Left lung (tissue), 10 donors: ENCODE measurements around the gene PRKAR1A. TPM values are rescaled to one million over a fixed set of nuclear protein-coding genes. Genes with fewer than 3 reads are reported as not detected.

ENCODE experiments used
- ATAC-seq: fragments of 200-7000 bp; cut with Tn5 transposase; one replicate; pipeline ENCODE4 v1.9.1; 2020; ENCODE audit warnings: moderate library complexity
- DNase-seq, 4 donors: peaks; one replicate each; pipeline ENCODE4 v3.0.0-alpha.2; 2013 to 2020
- H3K27ac ChIP-seq, 2 donors: fragments of 200-600 bp; sonication (generic) in 1 of 2; one replicate each; pipeline versions ENCODE4 v1.5.0 to v1.8.0; 2020 to 2021
- H3K27me3 ChIP-seq, 2 donors: fragments of 200-600 bp; sonication (generic) in 1 of 2; one replicate each; pipeline versions ENCODE4 v1.5.0 to v1.8.0; 2020 to 2021
- H3K36me3 ChIP-seq, 2 donors: fragments of 200-600 bp; sonication (generic) in 1 of 2; one replicate each; pipeline versions ENCODE4 v1.5.0 to v1.8.0; 2020 to 2021
- H3K4me1 ChIP-seq, 2 donors: fragments of 200-600 bp; one replicate each; pipeline ENCODE4 v1.8.0; 2021
- H3K4me3 ChIP-seq, 2 donors: fragments of 200-600 bp; sonication (generic) in 1 of 2; one replicate each; pipeline versions ENCODE4 v1.5.0 to v1.8.0; 2020 to 2021; ENCODE audit warnings: mild to moderate bottlenecking in 1 of 2
- H3K9me3 ChIP-seq, 2 donors: fragments of 200-600 bp; sonication (generic) in 1 of 2; one replicate each; pipeline versions ENCODE4 v1.5.0 to v1.8.0; 2020 to 2021
- intact Hi-C, 2 donors: fragments of 100-400 bp; cut with DNase I; formaldehyde crosslinking; loops; one replicate each; pipeline versions ENCODE4 v1.11.2 to v1.14.2; 2022
- polyA plus RNA-seq, 6 donors: library from polyadenylated mRNA; unstranded; fragments of 120-200 nt; gene quantifications; one replicate each; pipeline ENCODE4 v1.2.1, GENCODE V29; 2013; ENCODE audit not compliant: insufficient read length in 6 of 6
- total RNA-seq, 2 donors: library from RNA; stranded (reverse); fragmentation: NEBNext Ultra II Directional; extraction: Animal tissue kit (Norgen Biotek cat#: 25700); gene quantifications; one replicate each; pipeline ENCODE4 v1.2.1, GENCODE V29; 2021
- TF ChIP-seq, protein P1 (sequence below), 2 donors: fragments of 200-600 bp; sonication (generic) in 1 of 2; IDR thresholded peaks; one replicate each; pipeline versions ENCODE4 v1.5.0 to v1.8.0; 2021; ENCODE audit warnings: antibody characterized with exemption in 2 of 2
- donor health status: DM: no; HTN: yes; CAD: no.
- donor health status: DM: no; HTN: no; CAD: no.

The PRKAR1A gene
- total and polyA plus RNA-seq, 8 donors = 307 to 376 (median 330) TPM

DNA sequence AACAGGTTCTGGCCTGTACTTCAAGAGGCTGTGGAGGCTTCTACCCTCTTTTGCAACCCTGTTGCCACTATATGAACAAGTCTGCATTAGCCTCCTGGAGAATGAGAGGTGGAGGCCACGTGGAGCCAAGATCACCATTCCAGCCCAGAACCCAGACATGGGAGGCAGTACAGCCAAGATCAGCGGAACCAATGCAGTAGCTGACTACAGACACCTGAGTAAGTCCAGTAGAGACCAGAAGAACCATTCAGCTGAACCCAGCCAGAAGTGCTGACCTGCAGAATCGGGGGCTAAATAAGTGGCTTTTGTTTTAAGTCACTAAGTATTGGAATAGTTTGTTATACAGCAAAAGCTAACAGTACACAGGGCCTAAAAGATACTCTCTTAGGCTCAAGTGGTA lies 76.9 kb downstream of the PRKAR1A start:
- TF ChIP-seq, protein P1, sequence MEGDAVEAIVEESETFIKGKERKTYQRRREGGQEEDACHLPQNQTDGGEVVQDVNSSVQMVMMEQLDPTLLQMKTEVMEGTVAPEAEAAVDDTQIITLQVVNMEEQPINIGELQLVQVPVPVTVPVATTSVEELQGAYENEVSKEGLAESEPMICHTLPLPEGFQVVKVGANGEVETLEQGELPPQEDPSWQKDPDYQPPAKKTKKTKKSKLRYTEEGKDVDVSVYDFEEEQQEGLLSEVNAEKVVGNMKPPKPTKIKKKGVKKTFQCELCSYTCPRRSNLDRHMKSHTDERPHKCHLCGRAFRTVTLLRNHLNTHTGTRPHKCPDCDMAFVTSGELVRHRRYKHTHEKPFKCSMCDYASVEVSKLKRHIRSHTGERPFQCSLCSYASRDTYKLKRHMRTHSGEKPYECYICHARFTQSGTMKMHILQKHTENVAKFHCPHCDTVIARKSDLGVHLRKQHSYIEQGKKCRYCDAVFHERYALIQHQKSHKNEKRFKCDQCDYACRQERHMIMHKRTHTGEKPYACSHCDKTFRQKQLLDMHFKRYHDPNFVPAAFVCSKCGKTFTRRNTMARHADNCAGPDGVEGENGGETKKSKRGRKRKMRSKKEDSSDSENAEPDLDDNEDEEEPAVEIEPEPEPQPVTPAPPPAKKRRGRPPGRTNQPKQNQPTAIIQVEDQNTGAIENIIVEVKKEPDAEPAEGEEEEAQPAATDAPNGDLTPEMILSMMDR (IDR thresholded peaks at IDR 0.05) = no peak
- intact Hi-C loops = no loop called here

DNA sequence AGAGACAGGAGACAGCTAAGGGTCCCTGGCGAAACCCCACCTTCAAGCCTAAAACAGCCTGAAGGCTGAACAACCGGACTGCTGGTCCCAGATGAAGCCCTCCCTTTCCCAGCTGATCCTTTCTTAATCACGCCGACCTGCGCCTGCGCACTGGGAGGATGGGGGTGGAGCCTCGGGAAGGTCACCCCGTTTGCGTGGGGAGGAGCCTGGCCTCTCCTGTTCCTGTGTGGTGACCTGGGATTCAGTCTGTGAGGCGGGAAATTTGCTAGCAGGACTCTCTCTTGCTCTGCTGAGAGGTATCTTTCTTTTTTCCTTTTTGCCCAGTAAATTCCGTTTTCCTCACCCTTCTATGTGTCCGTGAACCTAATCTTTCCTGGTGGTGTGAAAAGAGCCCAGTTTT lies 79.4 kb downstream of the PRKAR1A start:
- H3K36me3 ChIP-seq = peaks cover 0 to 36% of the 10 kb centered on the region in 2 donors
- ATAC-seq = no peak

More for the DNA sequence above, 76.9 kb downstream of the PRKAR1A start:
- Histone ChIP-seq H3K27ac (no peak overlapping the region), H3K9me3 (peaks cover 0 to 4% of the 10 kb centered on the region in 2 donors), H3K27me3 (no peaks in the 10 kb centered on the region), H3K4me3 (no peak overlapping the region), H3K4me1 (peaks cover 12 to 29% of the 10 kb centered on the region in 2 donors), H3K36me3 (peaks cover 0 to 46% of the 10 kb centered on the region in 2 donors)
- no peak for DNase-seq
- no peak for ATAC-seq

DNA sequence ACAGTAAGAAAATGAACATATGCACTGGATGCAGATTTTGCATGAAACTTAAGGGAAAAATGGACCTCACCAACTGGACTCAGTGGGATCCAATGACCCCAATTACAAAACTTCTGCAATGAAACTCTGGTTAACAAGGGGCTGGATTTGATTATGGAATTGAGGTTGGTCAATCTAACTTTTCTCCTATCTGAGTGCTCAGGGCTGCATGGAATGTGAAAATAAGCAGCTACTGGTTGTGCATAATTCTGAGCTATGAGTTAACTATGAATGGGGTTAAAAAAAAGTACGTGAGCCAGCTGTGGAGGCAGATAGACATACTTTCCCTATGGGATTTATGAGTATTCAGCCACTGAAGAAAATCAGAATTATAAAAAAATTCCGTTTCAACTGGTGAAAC lies 79.8 kb downstream of the PRKAR1A start:
- H3K9me3 ChIP-seq = peaks cover 0 to 4% of the 10 kb centered on the region in 2 donors
- H3K27ac ChIP-seq = no peak overlapping the region
- DNase-seq (no peak), ATAC-seq (no peak)
- H3K4me1 ChIP-seq = peaks cover 15 to 51% of the 10 kb centered on the region in 2 donors
- no peaks in the 10 kb centered on the region for H3K27me3 ChIP-seq
- TF ChIP-seq, protein P1 (IDR thresholded peaks at IDR 0.05) = no peak
- H3K36me3 ChIP-seq = peaks cover 0 to 36% of the 10 kb centered on the region in 2 donors
- intact Hi-C loops = no loop called here
- H3K4me3 ChIP-seq = no peak overlapping the region

More for the DNA sequence above, 79.4 kb downstream of the PRKAR1A start:
- intact Hi-C loops = no loop called here
- Histone ChIP-seq H3K27ac (no peak overlapping the region), H3K4me1 (peaks cover 15 to 47% of the 10 kb centered on the region in 2 donors), H3K27me3 (no peaks in the 10 kb centered on the region), H3K4me3 (no peak overlapping the region), H3K9me3 (peaks cover 0 to 4% of the 10 kb centered on the region in 2 donors)
- TF ChIP-seq, protein P1 (IDR thresholded peaks at IDR 0.05) = no peak
- DNase-seq = no peak

DNA sequence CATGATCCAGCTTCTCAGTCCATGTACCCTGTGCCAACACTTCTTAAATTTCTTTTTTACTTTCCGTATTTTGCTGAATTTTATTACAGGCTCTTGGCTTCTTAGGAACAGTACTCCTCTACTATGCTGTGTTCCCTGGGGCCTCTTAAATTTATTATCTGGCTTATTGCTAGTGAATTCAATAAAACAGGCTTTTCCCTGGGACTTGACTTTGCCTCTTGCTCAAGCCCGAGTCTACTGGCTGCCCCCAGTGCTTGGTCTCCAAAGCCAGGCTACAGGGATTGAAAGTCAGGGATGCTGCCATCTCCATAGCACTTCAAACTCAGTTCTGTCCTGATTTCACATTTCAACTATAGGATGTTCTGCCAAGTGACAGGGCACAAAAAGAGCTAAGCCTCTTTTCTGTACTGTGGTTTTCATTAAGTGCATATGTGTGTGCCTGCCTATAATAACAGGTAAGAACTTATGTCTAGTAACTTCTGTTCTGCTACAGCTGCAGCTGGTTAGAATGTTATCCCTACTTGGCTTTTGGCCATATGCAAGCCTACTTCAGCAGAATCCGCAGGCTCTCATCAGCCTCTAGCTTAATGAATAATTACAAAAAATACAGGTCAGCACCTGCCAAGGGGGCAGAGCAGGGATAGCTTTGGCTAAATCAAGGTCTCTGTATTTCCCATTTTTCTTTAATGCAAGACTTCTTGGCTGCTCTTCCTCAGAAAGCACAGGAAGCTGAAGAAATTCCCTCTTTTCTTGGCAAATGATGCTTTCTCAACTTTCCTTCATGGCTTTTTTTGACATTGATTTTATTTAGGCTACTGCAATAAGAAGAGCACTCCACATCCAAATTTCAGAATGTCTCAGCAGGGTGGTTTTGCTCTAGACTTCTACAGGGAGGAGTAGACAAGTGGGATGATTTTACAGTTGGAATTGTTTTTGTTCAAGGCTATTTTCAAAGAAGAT lies 80.7 kb downstream of the PRKAR1A start:
- TF ChIP-seq, protein P1 (IDR thresholded peaks at IDR 0.05) = no peak
- no peak for DNase-seq
- Histone ChIP-seq H3K27ac (no peak overlapping the region), H3K9me3 (peaks cover 0 to 4% of the 10 kb centered on the region in 2 donors), H3K4me3 (no peak overlapping the region), H3K27me3 (peaks cover 0 to 7% of the 10 kb centered on the region in 2 donors), H3K36me3 (peaks cover 0 to 36% of the 10 kb centered on the region in 2 donors), H3K4me1 (peaks cover 18 to 60% of the 10 kb centered on the region in 2 donors)
- intact Hi-C loops = no loop called here
- ATAC-seq = no peak

DNA sequence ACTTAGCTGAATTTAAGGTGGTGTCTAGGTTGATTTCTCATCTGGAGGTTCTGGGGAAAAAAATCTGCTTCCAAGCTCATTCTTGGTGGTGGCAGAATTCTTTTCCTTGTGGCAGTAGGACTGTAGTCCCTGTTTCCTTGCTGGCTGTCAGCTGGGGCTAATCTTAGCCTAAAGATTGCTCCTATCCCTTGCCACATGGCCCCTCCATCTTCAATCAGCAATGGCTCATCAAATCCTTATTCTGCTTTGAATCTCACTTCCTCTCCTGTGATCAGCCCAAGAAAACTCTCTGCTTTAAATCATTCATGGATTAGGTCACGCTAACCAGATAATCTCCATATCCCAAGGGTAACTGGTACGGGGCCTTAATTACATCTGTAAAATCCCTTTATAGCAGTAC lies 82.3 kb downstream of the PRKAR1A start:
- ATAC-seq = no peak
- DNase-seq = no peak
- Histone ChIP-seq H3K27ac (no peak overlapping the region), H3K27me3 (peaks cover 0 to 21% of the 10 kb centered on the region in 2 donors), H3K4me3 (no peak overlapping the region), H3K36me3 (peaks cover 0 to 24% of the 10 kb centered on the region in 2 donors), H3K9me3 (no peaks in the 10 kb centered on the region), H3K4me1 (peaks cover 18 to 64% of the 10 kb centered on the region in 2 donors)
- TF ChIP-seq, protein P1 (IDR thresholded peaks at IDR 0.05) = no peak
- intact Hi-C loops = no loop called here
